NOMO-1 (cell line): Measurements from ENCODE around the gene GGT1.
"Not testable (repeated sequence)": the region's sequence is repeated elsewhere in the genome, so short reads cannot be mapped to it uniquely, and the experiment has no call there.

Source experiments
- DNase-seq, 2 experiments: peaks; one replicate each; lab custom pipeline; 2025; ENCODE audit not compliant: unreplicated experiment in 2 of 2; lab: John Stamatoyannopoulos, UW

GGT1 gene

GRCh38 chr22:24583221-24584165 lies 19.5 kb upstream of the GGT1 start:
- DNase-seq: no peak

GRCh38 chr22:24584166-24584790 lies 18.7 kb upstream of the GGT1 start:
- DNase-seq: no peak

DNA sequence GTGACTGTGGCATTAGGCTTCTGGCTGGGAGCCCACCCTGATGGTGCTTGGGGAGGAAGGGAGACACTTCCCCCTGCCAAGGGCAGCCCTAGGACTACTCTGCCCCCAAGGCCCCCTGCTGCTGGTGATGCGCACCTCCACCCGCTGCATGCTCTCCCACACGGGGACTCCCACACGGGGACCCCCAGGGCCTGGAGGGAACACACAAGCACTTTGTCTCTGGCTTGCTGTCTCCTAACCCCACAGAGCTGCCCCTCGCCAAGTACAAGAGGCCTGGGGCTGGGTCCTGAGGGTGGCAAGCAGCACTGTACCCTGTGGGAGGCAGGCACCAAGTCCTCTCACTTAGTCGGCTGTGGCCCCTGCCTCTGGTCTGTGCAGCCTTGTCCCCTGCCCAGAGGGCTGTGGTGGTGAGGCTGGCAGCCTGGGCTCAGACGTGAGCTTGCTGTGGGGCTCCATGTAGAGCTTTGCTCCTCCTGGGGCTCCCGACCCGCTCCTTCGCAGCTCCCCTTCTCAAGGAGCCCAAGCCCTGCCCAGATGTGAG lies 18.1 kb upstream of the GGT1 start:
- DNase-seq: no peak

DNA sequence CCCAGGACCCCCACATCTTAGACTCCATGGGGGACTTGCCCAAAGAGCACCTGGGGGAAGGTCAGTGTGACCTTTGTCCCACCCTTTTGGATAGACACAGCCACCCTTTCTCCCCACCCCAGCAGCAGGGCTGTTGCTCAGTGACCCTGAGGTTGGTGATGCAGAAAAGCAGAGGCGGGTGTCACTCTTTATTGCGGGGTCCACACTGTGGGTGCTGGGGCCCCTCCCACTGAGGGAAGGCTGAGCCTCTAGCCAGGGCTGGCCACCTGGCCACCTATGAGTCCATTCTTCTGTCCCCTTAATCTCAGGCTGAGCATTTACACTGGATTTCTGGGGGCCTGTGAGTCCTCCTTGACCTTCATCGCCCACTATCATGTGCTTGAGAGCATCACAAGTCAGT lies 17.5 kb upstream of the GGT1 start:
- DNase-seq: no peak

GRCh38 chr22:24585927-24586546 lies 17.0 kb upstream of the GGT1 start:
- no peak for DNase-seq

- DNase-seq: no peak
Measured at GRCh38 chr22:24587251-24587650, 15.7 kb upstream of the GGT1 start.

DNA sequence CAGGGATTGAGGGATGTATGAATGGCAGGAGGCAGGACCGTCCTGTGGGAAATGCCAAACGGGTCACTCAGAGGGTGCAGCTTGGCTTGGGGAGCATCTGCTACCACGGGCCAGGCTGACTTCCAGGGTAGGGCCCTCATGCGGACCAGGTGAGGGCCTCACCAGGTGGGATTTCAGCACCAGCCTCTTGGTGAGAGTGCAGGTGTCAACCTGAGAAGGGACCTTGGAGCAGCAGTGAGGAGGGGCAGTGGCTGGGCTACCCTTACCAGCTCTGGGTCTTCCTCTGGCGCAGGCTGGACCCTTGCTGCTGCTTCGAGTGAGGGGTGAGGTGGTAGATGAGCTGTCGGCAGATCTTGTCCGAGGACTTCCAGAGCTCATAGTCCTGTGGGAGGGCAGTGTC lies 15.0 kb upstream of the GGT1 start:
- no peak for DNase-seq

DNA sequence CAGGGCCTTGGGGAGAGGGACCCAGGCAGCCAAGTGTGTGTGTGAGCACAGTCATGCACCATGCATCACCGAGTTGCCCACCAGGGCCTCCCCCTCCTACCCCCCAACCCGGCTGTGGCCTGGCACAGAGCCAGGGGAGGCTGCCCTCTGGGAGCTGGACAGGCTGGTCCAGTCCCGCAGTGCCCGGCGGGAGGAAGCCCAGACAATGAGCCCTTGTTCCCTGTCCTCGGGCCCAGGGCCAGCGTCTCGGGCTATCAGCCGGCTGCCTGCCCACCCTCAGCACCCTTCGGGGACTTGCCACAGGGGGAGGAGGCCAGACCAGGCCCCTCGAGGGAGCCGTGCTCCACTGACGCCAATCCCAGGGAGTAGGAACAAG lies 14.6 kb upstream of the GGT1 start:
- DNase-seq: no peak

- DNase-seq: no peak
Measured at GRCh38 chr22:24588757-24589481, 14.1 kb upstream of the GGT1 start.

GRCh38 chr22:24589518-24590030 lies 13.4 kb upstream of the GGT1 start:
- no peak for DNase-seq

DNA sequence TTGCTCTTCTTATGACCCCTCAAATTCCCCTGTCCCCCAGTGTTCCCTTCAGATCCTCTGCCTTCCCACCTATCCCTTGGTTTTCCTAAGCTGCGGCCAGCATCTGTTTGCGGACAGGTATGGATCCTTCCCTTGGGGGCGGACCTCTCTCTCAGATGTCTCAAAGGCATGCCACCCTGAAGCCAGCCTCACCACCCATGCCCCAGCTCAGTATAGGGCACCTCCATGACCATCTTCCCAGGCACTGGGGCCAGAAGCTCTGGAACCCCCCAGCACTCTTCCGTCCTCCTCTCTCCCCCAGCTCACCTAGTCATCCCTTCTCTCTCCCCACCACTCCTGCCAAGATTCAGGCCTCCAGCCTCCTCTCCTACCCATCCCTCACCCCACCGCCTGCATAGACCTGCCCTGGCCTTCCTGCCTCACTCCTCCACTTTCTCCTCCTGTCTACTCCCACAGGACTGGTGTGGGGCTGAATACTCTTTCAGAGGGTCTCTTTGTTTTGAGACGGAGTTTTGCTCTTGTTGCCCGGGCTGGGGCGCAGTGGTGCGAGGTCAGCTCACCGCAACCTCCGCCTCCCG lies 12.3 kb upstream of the GGT1 start:
- DNase-seq: no peak

DNA sequence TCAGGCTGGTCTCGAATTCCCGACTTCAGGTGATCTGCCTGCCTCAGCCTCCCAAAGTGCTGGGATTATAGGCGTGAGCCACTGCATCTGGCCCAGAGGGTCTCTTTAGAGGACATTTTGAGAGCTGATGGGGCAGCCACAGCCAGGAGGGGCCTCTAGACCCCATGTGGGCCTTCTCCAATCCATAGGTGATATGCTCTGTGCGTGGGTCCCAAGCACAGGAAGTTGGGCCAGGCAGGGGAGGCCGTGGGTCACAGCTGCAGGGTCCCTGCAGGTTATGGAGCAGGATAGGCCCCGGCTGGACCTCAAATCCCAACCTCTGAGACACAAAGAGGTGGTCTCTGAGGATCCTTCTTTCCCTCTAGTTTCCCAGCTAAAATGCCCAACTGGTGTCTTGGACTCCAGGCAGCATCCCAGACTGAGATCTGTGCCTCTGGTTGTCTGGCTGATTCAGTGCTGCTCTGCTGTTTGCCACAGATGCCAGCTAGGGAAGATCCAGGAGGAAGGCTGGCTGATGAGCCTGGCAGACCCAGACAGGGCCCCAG lies 11.6 kb upstream of the GGT1 start:
- no peak for DNase-seq

DNA sequence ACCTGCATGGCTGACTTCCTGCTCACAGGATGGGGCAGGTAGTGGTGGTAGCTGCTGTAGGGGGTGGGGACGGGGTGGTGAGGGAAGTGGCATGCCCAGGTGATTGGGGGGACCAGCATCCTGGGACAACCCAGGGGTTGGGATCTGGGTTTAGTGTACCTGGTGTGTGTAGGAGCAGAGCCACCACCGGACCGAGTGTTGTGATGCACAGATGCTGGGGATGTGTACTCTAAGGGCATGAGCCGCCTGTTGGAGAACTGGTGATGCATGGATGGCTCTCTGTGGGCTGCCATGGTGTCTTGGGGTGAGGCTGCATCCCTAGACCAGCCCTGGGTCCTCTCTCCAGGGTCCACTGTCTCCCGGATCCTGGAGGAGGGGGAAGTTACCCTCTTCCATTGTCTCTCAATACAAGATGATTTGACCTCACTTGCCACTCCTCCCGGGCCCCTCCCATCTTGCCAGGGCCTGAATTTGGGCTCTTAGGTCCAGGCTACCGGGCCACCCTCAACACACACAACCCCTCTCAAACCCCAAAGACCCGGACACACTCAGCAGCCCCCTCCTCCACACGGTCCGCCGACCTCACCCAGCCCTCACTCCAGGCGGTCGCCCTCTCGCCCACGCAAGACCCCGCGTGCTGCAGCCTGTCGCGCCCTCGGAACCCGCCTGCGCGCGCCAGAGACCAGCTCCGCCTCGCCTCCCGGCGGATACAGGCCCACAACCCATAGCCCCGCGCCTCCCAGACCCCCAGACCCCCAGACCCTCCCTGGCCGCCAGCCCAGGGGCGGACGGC lies 10.7 kb upstream of the GGT1 start:
- DNase-seq: no peak

GRCh38 chr22:24592851-24593558 lies 10.0 kb upstream of the GGT1 start, which contains the start of gene LRRC75B:
LRRC75B (minus strand) TSS chr22:24593073; CDS start chr22:24593039, 34 bp downstream.
- DNase-seq: peak; percentile 77 to 90

- not testable (repeated sequence) for DNase-seq
Measured at GRCh38 chr22:24593559-24593835, 9.5 kb upstream of the GGT1 start.

GRCh38 chr22:24593836-24594568 lies 9.0 kb upstream of the GGT1 start:
- no peak for DNase-seq

GRCh38 chr22:24594569-24595120 lies 8.3 kb upstream of the GGT1 start:
- DNase-seq: no peak

DNA sequence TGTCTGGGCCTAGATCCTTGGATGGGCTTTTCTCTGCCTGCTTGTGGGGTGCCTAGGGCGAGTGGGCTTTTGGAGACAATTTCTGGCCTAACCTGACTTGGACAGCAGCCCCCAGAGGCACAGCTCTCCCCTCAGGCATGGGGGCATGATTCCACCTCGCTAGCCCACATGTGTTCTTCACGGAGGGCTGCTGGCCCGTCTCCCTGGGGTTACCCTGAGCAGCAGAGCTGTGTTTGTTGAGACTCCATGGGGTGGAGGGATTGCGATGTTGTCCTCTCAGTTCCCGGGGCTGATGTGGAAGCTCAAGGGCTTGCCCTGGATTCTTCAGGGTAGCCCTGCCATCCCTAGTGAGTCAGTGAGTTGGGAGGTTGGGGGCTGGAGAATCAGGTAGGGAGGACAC lies 7.8 kb upstream of the GGT1 start:
- DNase-seq: no peak
